Ishikawa (cell line): ENCODE measurements around the gene ABHD17C.

ENCODE experiments used
- NFIC ChIP-seq: IDR thresholded peaks from 2 replicates; pipeline ENCODE4 v1.6.1; 2012
- RAD21 ChIP-seq: IDR thresholded peaks from 2 replicates; pipeline ENCODE4 v1.6.1; 2012; ENCODE audit warnings: low read depth
- TAF1 ChIP-seq: IDR thresholded peaks from 2 replicates; pipeline ENCODE4 v1.6.1; 2012; ENCODE audit warnings: low read depth, mild to moderate bottlenecking
- TEAD4 ChIP-seq: IDR thresholded peaks from 2 replicates; pipeline ENCODE4 v1.6.1; 2012
- TF ChIP-seq, protein P1 (sequence below): IDR thresholded peaks from 2 replicates; pipeline ENCODE4 v1.6.1; 2012

DNA sequence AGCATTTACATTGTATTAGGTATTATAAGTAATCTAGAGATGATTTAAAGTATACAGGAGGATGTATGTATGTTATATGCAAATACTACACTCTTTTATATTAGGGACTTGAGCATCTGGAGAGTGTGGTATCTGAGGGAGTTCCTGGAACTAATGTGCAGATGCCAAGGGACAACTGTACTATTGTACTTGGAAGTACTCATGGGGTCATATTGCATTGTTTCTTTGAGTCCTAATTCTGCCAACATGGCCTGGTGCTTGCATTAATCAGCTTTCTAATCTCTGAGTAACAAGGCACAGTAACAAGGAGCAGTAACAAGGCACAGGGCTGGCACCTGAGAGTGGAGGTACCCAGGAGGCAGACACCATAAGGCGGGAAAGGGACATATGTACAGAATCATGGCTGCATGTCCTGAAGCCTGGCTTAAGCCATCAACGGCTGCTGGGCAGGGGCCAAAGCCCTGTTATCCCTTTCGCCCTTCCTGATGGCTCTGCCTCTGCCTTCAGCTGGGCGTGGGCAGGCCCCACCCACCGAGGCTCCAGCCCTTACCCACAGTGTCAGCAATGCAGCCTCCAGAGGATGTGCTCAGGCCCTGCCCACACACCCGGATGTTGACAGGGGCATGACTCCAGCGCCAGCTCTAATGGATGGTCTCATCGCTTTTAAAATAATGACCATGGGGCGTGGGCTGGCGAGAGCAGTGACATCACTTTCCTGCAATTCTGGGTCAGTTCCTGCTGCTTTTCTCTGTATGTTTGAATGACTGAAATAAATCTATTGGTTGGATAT lies 107.0 kb downstream of the ABHD17C start:
- TF ChIP-seq TEAD4: no peak
- TF ChIP-seq, protein P1, sequence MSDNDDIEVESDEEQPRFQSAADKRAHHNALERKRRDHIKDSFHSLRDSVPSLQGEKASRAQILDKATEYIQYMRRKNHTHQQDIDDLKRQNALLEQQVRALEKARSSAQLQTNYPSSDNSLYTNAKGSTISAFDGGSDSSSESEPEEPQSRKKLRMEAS: no peak
- no peak for TF ChIP-seq RAD21
- TF ChIP-seq NFIC: no peak
- no peak for TF ChIP-seq TAF1
